ENCODE measurements around the gene PCNX1.

Gene PCNX1

GRCh38 chr14:70907996-70908934 lies 1.0 kb downstream of the PCNX1 start:
- TF ChIP-seq SIN3A (IDR thresholded peaks at IDR 0.05; ENCODE audit: borderline replicate concordance, insufficient read depth, low read length) (no peak), FOXP2 (optimal IDR thresholded peaks at IDR 0.05; ENCODE audit: borderline replicate concordance, extremely low read depth, extremely low read length, insufficient read depth) (no peak), POLR2AphosphoS5 (IDR thresholded peaks at IDR 0.05; ENCODE audit: low read depth, low read length) (no peak), REST (IDR thresholded peaks at IDR 0.05; ENCODE audit: insufficient read depth in 1 of 2, low read depth in 2 of 2, low read length in 2 of 2) (no peak), TAF1 (IDR thresholded peaks at IDR 0.05; ENCODE audit: borderline replicate concordance, insufficient read depth, low read length) (no peak)

- TF ChIP-seq FOXP2 (optimal IDR thresholded peaks at IDR 0.05; ENCODE audit: borderline replicate concordance, extremely low read depth, extremely low read length, insufficient read depth) (no peak), REST (IDR thresholded peaks at IDR 0.05; ENCODE audit: insufficient read depth in 1 of 2, low read depth in 2 of 2, low read length in 2 of 2) (no peak), SIN3A (IDR thresholded peaks at IDR 0.05; ENCODE audit: borderline replicate concordance, insufficient read depth, low read length) (no peak), POLR2AphosphoS5 (IDR thresholded peaks at IDR 0.05; ENCODE audit: low read depth, low read length) (no peak), TAF1 (IDR thresholded peaks at IDR 0.05; ENCODE audit: borderline replicate concordance, insufficient read depth, low read length) (no peak)
Measured at GRCh38 chr14:70908935-70909641, 1.8 kb downstream of the PCNX1 start.

GRCh38 chr14:70909733-70910614 lies 2.7 kb downstream of the PCNX1 start:
- TF ChIP-seq POLR2AphosphoS5 (IDR thresholded peaks at IDR 0.05; ENCODE audit: low read depth, low read length) (no peak), TAF1 (IDR thresholded peaks at IDR 0.05; ENCODE audit: borderline replicate concordance, insufficient read depth, low read length) (no peak), SIN3A (IDR thresholded peaks at IDR 0.05; ENCODE audit: borderline replicate concordance, insufficient read depth, low read length) (no peak), REST (IDR thresholded peaks at IDR 0.05; ENCODE audit: insufficient read depth in 1 of 2, low read depth in 2 of 2, low read length in 2 of 2) (no peak), FOXP2 (optimal IDR thresholded peaks at IDR 0.05; ENCODE audit: borderline replicate concordance, extremely low read depth, extremely low read length, insufficient read depth) (no peak)

DNA sequence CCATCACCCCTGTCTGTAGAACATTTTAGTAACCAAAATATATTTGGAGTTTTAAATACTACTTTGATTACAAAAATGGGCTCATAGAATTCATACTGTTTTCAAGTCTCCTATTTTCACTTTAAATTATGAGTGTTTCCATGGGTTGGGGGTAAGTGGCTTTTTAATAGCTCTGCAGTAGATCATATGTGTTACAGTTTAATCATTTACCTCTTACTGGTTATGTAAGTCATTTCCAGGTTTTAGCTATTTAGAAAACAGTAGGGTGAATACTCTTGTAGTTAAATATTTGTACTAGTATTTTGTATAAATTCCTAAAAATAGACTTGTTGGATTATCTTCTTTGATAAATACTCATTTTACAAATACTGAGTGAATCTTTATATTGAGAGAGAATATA lies 8.2 kb downstream of the PCNX1 start:
- no peak for TF ChIP-seq SIN3A (IDR thresholded peaks at IDR 0.05; ENCODE audit: borderline replicate concordance, insufficient read depth, low read length)
- no peak for TF ChIP-seq POLR2AphosphoS5 (IDR thresholded peaks at IDR 0.05; ENCODE audit: low read depth, low read length)
- no peak for TF ChIP-seq REST (IDR thresholded peaks at IDR 0.05; ENCODE audit: insufficient read depth in 1 of 2, low read depth in 2 of 2, low read length in 2 of 2)
- TF ChIP-seq FOXP2 (optimal IDR thresholded peaks at IDR 0.05; ENCODE audit: borderline replicate concordance, extremely low read depth, extremely low read length, insufficient read depth), result no peak
- TF ChIP-seq TAF1 (IDR thresholded peaks at IDR 0.05; ENCODE audit: borderline replicate concordance, insufficient read depth, low read length), result no peak

Measured in PFSK-1 (cell line).